Esophagus muscularis mucosa (tissue), 4 donors: Measurements from ENCODE around the gene UNKL.
A peak's percentile ranks its signal among the peaks of the same experiment; 100 is the strongest.

Experiments
- EP300 ChIP-seq: sonication (generic); formaldehyde crosslinking; IDR thresholded peaks from one replicate; pipeline ENCODE4 v1.6.1; 2017; ENCODE audit warnings: antibody characterized with exemption
- POLR2A ChIP-seq: fragments of 450-650 bp; IDR thresholded peaks from one replicate; pipeline ENCODE4 v1.6.1; 2017; ENCODE audit warnings: antibody characterized with exemption, moderate library complexity, mild to moderate bottlenecking, low read depth
- POLR2AphosphoS5 ChIP-seq, 2 donors: sonication (generic); formaldehyde crosslinking; IDR thresholded peaks; one replicate each; pipeline ENCODE4 v1.6.1; 2017; ENCODE audit warnings: antibody characterized with exemption in 2 of 2
- TF ChIP-seq, protein P1 (sequence below), 3 experiments: fragments of 200-600 bp in 2 of 3; fragments of 450-650 bp in 1 of 3; sonication (generic) in 2 of 3; IDR thresholded peaks; one replicate each; pipeline ENCODE4 v1.5.1; 2017 to 2019; ENCODE audit warnings: antibody characterized with exemption in 3 of 3, mild to moderate bottlenecking in 2 of 3, moderate library complexity in 1 of 3

DNA sequence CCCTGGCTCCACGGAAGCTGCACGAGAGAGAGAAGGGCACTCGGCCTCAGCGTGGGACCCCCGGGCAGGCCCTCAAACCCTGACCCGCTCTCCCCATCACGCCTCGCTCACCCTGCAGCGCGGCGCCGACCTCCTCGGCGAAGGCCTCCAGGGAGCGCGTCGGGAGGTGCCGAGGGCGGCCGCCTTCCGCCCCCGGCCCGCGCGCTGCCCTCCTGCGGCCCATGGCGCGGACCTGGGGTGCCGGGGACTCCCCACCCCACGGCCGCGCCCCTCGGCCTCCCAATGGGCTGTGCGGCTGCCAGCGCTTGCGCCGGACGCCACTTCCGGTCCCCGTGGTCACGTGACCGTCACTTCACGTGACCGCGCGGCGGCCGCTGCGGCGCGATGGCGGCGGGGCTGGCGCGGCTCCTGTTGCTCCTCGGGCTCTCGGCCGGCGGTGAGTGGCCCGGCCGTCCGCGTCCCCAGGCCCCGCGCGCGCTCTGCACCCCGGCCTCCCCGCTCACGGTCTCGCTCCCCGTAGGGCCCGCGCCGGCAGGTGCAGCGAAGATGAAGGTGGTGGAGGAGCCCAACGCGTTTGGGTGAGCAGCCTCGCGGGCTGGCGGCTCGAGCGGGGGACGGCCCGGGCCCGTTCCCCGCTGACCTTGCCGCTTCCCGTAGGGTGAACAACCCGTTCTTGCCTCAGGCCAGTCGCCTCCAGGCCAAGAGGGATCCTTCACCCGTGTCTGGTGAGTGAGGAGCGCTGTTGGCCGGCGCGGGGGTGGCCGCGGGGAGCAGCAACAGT is 62.7 kb downstream of the UNKL start, which contains the start of the genes GNPTG and TSR3:
- TF ChIP-seq EP300: no peak
- TF ChIP-seq, protein P1, sequence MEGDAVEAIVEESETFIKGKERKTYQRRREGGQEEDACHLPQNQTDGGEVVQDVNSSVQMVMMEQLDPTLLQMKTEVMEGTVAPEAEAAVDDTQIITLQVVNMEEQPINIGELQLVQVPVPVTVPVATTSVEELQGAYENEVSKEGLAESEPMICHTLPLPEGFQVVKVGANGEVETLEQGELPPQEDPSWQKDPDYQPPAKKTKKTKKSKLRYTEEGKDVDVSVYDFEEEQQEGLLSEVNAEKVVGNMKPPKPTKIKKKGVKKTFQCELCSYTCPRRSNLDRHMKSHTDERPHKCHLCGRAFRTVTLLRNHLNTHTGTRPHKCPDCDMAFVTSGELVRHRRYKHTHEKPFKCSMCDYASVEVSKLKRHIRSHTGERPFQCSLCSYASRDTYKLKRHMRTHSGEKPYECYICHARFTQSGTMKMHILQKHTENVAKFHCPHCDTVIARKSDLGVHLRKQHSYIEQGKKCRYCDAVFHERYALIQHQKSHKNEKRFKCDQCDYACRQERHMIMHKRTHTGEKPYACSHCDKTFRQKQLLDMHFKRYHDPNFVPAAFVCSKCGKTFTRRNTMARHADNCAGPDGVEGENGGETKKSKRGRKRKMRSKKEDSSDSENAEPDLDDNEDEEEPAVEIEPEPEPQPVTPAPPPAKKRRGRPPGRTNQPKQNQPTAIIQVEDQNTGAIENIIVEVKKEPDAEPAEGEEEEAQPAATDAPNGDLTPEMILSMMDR (IDR thresholded peaks at IDR 0.05): peak in 1 of 3 experiments; percentile 24
- TF ChIP-seq POLR2A: no peak
- TF ChIP-seq POLR2AphosphoS5 (IDR thresholded peaks at IDR 0.05): peak; percentile 89 to 97
